ENCODE measurements around the gene IRF8.

GRCh38 chr16:85934210-85934609 is 35.2 kb downstream of the IRF8 start:
- TF ChIP-seq CTCF (IDR thresholded peaks at IDR 0.05) (no peak), POLR2AphosphoS5 (IDR thresholded peaks at IDR 0.05) (no peak)

Measured in sigmoid colon (tissue), 4 donors.